Neural progenitor cell (in vitro differentiated cells): ENCODE results near the gene GALNT7. TPM values are rescaled to one million over a fixed set of nuclear protein-coding genes. Genes with fewer than 3 reads are reported as not detected.

ENCODE experiments used
- DNase-seq: peaks from one replicate; pipeline ENCODE4 v3.0.0-alpha.2; 2016; ENCODE audit warnings: low spot score
- H2AFZ ChIP-seq: fragments of 200-600 bp; sonication (generic); replicated peaks from 2 replicates; pipeline ENCODE4 v1.6.1; 2016; ENCODE audit warnings: antibody characterized with exemption
- H3F3A ChIP-seq: fragments of 200-600 bp; sonication (generic); 2 replicates; pipeline ENCODE4 v1.6.1; 2016; ENCODE audit warnings: antibody characterized with exemption, low read depth
- H3K27ac ChIP-seq: fragments of 200-600 bp; sonication (generic); 2 replicates; pipeline ENCODE4 v1.5.1; 2016; ENCODE audit warnings: mild to moderate bottlenecking
- H3K27me3 ChIP-seq: fragments of 200-600 bp; sonication (generic); 2 replicates; pipeline ENCODE4 v1.6.1; 2016; ENCODE audit warnings: mild to moderate bottlenecking, moderate library complexity
- H3K36me3 ChIP-seq: fragments of 200-600 bp; sonication (generic); 2 replicates; pipeline ENCODE4 v1.5.1; 2016
- H3K4me1 ChIP-seq: fragments of 200-600 bp; sonication (generic); 2 replicates; pipeline ENCODE4 v1.6.1; 2016; ENCODE audit warnings: mixed run types
- H3K4me2 ChIP-seq: fragments of 200-600 bp; sonication (generic); 2 replicates; pipeline ENCODE4 v1.6.1; 2016
- H3K4me3 ChIP-seq: fragments of 200-600 bp; sonication (generic); 2 replicates; pipeline ENCODE4 v1.5.1; 2016
- H3K79me2 ChIP-seq: fragments of 200-600 bp; sonication (generic); 2 replicates; pipeline ENCODE4 v1.6.1; 2016; ENCODE audit warnings: low read depth
- H3K9ac ChIP-seq: fragments of 200-600 bp; sonication (generic); 2 replicates; pipeline ENCODE4 v1.6.1; 2016
- H3K9me3 ChIP-seq: fragments of 200-600 bp; sonication (generic); 2 replicates; pipeline ENCODE4 v1.5.1; 2016; ENCODE audit warnings: low read depth
- H4K20me1 ChIP-seq: fragments of 200-600 bp; sonication (generic); 2 replicates; pipeline ENCODE4 v1.6.1; 2016; ENCODE audit warnings: low read depth
- H3K27ac Mint-ChIP-seq: 3 replicates; pipeline ENCODE4 v1.8.0; 2021; ENCODE audit warnings: mixed read lengths
- H3K27me3 Mint-ChIP-seq: 2 replicates; pipeline ENCODE4 v1.8.0; 2022; ENCODE audit warnings: low read depth, mild to moderate bottlenecking, inconsistent platforms, moderate library complexity, mixed read lengths; ENCODE audit not compliant: insufficient read depth
- H3K36me3 Mint-ChIP-seq: 3 replicates; pipeline ENCODE4 v1.8.0; 2021; ENCODE audit warnings: mixed read lengths
- H3K4me1 Mint-ChIP-seq: 3 replicates; pipeline ENCODE4 v1.8.0; 2021; ENCODE audit warnings: mixed read lengths
- H3K4me3 Mint-ChIP-seq: 3 replicates; pipeline ENCODE4 v1.8.0; 2021; ENCODE audit warnings: mild to moderate bottlenecking, moderate library complexity, mixed read lengths
- H3K9me3 Mint-ChIP-seq: 3 replicates; pipeline ENCODE4 v1.8.0; 2020; ENCODE audit warnings: mixed read lengths
- CTCF ChIP-seq: fragments of 200-600 bp; sonication (generic); IDR thresholded peaks from 2 replicates; pipeline ENCODE4 v1.5.1; 2017; ENCODE audit warnings: antibody characterized with exemption, mild to moderate bottlenecking
- EZH2 ChIP-seq: fragments of 200-600 bp; sonication (generic); IDR thresholded peaks from 2 replicates; pipeline ENCODE4 v1.6.1; 2017; ENCODE audit warnings: antibody characterized with exemption, mild to moderate bottlenecking, moderate library complexity
- EZH2phosphoT487 ChIP-seq: fragments of 200-600 bp; sonication (generic); IDR thresholded peaks from 2 replicates; pipeline ENCODE4 v1.6.1; 2017; ENCODE audit warnings: antibody characterized with exemption
- total RNA-seq: library from RNA; depleted of rRNA; stranded (reverse); fragments of >200 nt; gene quantifications from 2 replicates; pipeline ENCODE4 v1.2.3, GENCODE V29; 2015; ENCODE audit warnings: low replicate concordance

Gene GALNT7
- total RNA-seq, 1 donor from 2014 or later: 62.3 TPM

- H3K27me3 ChIP-seq: no peaks in the 10 kb centered on the region
- H3K27ac ChIP-seq: no peak overlapping the region
- Mint-ChIP-seq H3K9me3 (peaks cover 9% of the 10 kb centered on the region), H3K4me1 (no peaks in the 10 kb centered on the region), H3K27me3 (no peaks in the 10 kb centered on the region), H3K27ac (no peak overlapping the region), H3K36me3 (peaks cover 4% of the 10 kb centered on the region), H3K4me3 (no peak overlapping the region)
- peaks cover 7% of the 10 kb centered on the region for H3K79me2 ChIP-seq
- no peak overlapping the region for H2AFZ ChIP-seq
- no peaks in the 10 kb centered on the region for H3K4me1 ChIP-seq
- H3K9ac ChIP-seq: no peak overlapping the region
- no peaks in the 10 kb centered on the region for H4K20me1 ChIP-seq
- H3K4me3 ChIP-seq: no peak overlapping the region
- no peaks in the 10 kb centered on the region for H3K36me3 ChIP-seq
- DNase-seq: no peak
- TF ChIP-seq CTCF (no peak), EZH2 (no peak), EZH2phosphoT487 (no peak)
- H3K9me3 ChIP-seq: no peaks in the 10 kb centered on the region
- H3K4me2 ChIP-seq: no peak overlapping the region
- H3F3A ChIP-seq: no peaks in the 10 kb centered on the region
These were observed 123.3 kb downstream of the GALNT7 start for GRCh38 chr4:173291899-173292298.

- H4K20me1 ChIP-seq: no peaks in the 10 kb centered on the region
- no peaks in the 10 kb centered on the region for H3K9me3 Mint-ChIP-seq
- H3K36me3 Mint-ChIP-seq: peaks cover 1% of the 10 kb centered on the region
- no peak overlapping the region for H3K4me3 Mint-ChIP-seq
- no peak overlapping the region for H3K4me3 ChIP-seq
- no peaks in the 10 kb centered on the region for H3F3A ChIP-seq
- H3K4me1 ChIP-seq: no peaks in the 10 kb centered on the region
- H3K36me3 ChIP-seq: no peaks in the 10 kb centered on the region
- DNase-seq: no peak
- no peaks in the 10 kb centered on the region for H3K27me3 Mint-ChIP-seq
- H3K9ac ChIP-seq: no peak overlapping the region
- H2AFZ ChIP-seq: no peak overlapping the region
- no peaks in the 10 kb centered on the region for H3K9me3 ChIP-seq
- H3K27me3 ChIP-seq: no peaks in the 10 kb centered on the region
- H3K4me1 Mint-ChIP-seq: no peaks in the 10 kb centered on the region
- no peak overlapping the region for H3K4me2 ChIP-seq
- TF ChIP-seq CTCF (no peak), EZH2phosphoT487 (no peak)
- no peak overlapping the region for H3K27ac Mint-ChIP-seq
- H3K27ac ChIP-seq: no peak overlapping the region
- H3K79me2 ChIP-seq: peaks cover 7% of the 10 kb centered on the region
These were observed 125.1 kb downstream of the GALNT7 start for GRCh38 chr4:173293663-173294062.

- no peaks in the 10 kb centered on the region for H3K27me3 Mint-ChIP-seq
- DNase-seq: no peak
- Histone ChIP-seq H3K27ac (no peak overlapping the region), H3K9ac (no peak overlapping the region), H3K79me2 (peaks cover 7% of the 10 kb centered on the region), H2AFZ (no peak overlapping the region), H3K4me1 (no peaks in the 10 kb centered on the region), H3K27me3 (no peaks in the 10 kb centered on the region), H3K9me3 (no peaks in the 10 kb centered on the region), H3F3A (no peaks in the 10 kb centered on the region), H4K20me1 (no peaks in the 10 kb centered on the region), H3K4me3 (no peak overlapping the region), H3K4me2 (no peak overlapping the region), H3K36me3 (no peaks in the 10 kb centered on the region)
- no peak overlapping the region for H3K4me3 Mint-ChIP-seq
- H3K27ac Mint-ChIP-seq: no peak overlapping the region
- no peaks in the 10 kb centered on the region for H3K9me3 Mint-ChIP-seq
- no peaks in the 10 kb centered on the region for H3K4me1 Mint-ChIP-seq
- TF ChIP-seq EZH2 (no peak), CTCF (no peak), EZH2phosphoT487 (no peak)
- H3K36me3 Mint-ChIP-seq: peaks cover 1% of the 10 kb centered on the region
These were observed 125.8 kb downstream of the GALNT7 start for GRCh38 chr4:173294444-173294843.
